NCI-H345 treated with DMSO at 0.1 percent for 48 hours (cell line): Measurements from ENCODE around the gene FAM187B.
"Not testable (repeated sequence)": the region's sequence is repeated elsewhere in the genome, so short reads cannot be mapped to it uniquely, and the experiment has no call there.

ENCODE experiments used
- DNase-seq: peaks from one replicate; lab custom pipeline; 2025; ENCODE audit not compliant: unreplicated experiment; lab: John Stamatoyannopoulos, UW

FAM187B gene

DNA sequence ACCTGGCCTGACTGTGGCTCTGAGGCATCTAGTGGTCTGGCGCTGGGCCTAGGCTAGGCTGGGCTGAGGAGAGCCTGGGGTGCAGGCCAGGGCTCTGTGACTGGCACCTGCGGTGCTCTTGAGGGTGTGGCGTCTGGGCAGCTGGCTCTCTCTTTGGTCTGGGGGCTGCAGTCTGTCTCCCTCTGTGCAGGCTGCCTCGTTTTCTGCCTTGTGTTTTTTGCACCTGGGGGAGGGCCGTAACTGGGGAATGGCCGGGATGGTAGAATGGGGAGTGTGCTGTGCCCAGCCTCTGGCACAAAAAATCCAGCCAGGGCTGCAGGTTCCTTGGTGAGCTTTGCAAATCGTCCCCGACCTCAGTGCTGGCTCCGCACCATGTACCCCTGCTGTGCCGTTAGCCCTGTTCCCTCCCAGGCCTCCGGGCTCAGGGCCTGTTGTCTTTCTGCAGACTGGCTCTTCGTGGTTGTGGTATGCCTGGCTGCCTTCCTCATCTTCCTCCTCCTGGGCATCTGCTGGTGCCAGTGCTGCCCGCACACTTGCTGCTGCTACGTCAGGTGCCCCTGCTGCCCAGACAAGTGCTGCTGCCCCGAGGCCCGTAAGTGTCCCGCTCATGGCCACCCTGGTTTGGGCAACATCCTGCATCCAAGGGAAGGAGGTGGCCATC is 33.7 kb upstream of the FAM187B start:
- no peak for DNase-seq

- DNase-seq: no peak
Observed at GRCh38 chr19:35261356-35262100, 33.0 kb upstream of the FAM187B start.

GRCh38 chr19:35260694-35261304 is 32.3 kb upstream of the FAM187B start:
- no peak for DNase-seq

DNA sequence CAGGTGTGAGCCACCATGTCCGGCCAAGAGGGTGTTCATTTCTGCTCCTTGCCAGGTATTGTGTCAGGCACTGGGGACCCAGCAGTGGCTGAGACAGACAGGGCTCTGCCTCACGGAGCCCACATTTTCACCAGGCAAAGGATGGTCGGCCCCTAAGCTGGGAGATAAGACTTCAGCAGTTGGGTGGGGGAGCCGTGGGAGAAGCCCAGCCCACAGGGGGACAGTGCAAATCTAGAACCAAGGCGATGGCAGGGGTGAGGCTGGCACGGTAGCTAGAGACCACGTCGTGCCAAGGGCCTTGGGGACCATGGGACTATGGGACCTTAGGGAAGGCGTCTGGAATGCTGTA is 28.5 kb upstream of the FAM187B start:
- DNase-seq: no peak

DNA sequence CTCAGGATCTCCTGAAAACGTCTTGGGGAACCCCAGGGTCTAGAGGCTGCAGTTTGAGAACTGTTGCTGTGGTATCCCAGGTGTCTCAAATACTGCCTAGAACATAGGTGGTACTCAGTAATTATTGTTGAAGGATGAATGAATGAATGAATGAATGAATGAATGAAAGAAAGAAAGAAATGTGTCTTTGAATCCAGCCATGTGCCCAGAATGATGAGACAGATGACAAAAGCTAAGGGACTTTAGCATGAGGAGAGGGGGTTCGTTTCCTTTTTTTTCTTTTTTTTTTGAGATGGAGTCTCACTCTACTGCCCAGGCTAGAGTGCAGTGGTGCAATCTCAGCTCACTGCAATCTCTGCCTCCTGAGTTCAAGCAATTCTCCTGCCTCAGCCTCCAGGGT is 28.0 kb upstream of the FAM187B start:
- no peak for DNase-seq

DNA sequence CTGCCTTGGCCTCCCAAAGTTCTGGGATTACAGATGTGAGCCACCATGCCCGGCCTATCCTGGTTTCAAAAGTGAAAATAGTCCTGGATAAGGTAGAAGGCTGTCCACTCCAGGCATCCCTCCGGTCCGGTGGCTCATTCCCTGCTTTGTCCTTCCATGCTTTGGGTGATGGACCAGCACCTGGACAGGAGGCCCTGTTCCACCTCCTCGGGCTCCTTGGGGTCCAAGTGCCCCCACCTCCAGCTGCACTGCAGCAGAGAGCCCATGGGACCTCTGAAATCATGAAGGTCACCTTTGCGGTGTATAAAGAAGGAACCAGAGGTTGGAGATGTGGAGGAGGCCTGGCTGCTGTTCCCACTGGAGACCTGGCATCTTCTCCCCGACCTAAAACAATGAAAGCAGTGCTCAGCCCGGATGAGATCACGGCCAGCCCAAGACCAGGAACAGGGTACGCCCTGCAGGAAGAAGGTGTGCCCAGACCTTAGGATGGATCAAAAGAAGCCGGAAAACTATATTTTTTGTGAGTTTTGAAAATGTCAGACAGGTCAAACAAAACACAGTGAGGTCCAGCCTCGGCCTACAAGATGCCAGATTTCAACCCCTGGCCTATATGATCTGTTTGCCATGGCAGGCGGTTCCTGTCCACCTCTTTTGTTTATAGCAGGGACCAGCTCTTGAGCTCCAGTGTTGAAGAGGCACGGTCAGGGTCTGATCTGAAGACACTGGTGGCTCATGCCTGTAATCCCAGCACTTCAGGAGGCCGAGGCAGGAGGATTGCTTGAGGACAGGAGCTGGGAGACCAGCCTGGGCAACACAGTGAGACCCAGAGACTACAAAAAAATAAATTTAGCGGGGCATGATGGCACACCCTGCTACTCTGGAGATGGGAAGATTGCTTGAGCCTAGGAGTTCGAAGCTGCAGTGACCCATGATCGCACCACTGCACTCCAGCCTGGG is 26.1 kb upstream of the FAM187B start:
- no peak for DNase-seq

GRCh38 chr19:35253316-35254286 is 25.1 kb upstream of the FAM187B start:
- peak; percentile 46 for DNase-seq

DNA sequence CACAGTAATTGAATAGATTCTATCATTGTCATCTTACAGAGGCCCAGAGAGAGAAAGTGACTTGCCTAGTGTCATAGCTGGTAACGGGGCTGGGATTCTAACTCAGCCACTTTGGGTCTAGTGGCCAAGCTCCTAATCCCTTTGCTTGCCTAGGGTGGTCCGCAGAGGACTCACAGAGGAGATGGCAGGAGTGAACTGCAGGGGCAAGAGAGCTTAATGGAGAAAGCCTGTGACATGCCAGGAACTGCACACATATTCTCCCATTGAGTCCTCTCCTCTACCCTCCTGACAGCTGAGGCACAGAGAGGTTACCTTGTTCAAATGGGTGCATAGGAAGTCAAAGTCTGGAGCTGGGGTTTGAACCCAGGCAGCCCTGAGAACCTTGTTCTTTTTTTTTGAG is 22.9 kb upstream of the FAM187B start:
- DNase-seq: no peak

- no peak for DNase-seq
Observed at GRCh38 chr19:35249848-35250711, 21.5 kb upstream of the FAM187B start.

DNA sequence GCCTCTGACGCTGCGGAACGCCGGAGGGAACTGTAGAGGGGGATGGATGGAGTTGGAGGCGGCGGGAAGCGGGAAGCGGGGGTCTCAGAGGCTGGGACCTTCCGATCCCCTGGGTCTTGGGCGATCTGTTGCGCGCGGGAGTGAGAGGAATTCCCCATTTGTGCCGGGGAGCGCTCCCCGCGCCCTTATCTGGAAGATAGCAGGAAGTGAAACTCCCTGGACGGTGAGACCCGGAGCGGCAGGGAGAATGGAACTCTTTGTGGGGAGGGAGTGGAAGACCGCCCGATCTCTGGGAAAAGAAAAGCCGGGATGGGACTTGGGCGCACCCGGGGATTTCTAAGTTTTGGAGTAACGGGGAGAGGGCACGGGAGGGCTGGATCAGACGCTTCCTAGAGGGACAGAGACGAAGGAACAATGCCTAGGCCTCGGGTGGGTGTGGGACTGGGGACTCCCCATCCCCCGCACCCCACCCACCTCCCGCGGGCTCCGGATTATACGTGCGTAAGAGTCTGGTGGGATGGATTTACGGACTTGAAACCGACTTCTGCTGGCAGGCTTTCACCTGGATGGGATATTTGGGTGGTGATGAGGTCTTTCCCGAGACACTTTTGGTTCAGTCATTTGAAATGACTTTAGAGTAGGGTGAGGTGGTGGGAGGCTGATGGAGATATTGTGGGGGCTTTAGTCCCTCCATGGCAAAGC is 20.8 kb upstream of the FAM187B start:
- DNase-seq: no peak

GRCh38 chr19:35248310-35249145 is 20.0 kb upstream of the FAM187B start, which contains the start of gene LSR:
LSR (plus strand) TSS chr19:35249002; CDS start chr19:35249023, 21 bp downstream.
- peak; percentile 99 for DNase-seq

DNA sequence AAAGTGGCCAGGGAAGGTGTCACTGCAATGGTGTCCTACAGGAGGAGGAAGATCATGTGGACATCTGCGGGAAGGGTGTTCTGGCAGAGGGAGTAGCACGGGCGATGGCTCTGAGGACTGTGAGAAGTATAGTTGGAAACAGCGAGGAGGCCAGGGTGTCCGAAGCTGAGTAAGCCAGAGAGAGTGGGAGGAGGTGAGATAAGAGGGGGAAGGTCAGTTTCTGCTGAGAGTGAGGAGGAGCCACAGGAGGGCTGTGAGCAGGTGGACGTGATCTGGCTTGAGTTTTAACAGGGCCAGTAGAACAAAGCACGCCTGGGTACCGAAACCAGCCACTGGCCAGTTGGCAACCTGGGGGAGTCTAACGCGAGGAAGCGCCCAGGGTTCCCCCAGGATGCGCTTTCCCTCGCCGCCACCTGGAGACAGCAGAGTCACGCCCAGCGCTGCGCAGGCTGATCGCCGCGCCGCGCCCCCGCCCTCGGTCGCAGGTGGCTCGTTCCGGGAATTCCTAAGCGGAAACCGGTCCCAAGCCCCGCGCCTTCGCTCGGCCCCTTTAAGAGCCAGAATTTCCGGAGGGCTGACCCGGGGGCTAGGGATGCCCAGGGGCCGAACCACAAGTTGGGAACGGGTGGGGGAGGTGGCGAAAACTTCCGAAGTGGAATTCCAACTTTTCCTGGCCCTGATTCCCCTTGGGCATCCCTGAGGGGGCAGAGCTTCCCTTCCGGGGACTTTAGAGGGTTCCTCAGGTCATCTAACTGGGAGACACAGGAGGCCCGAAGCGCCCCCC is 19.2 kb upstream of the FAM187B start:
- peak; percentile 97 for DNase-seq

GRCh38 chr19:35246466-35247092 is 18.0 kb upstream of the FAM187B start:
- no peak for DNase-seq

- no peak for DNase-seq
Observed at GRCh38 chr19:35241417-35241816, 12.9 kb upstream of the FAM187B start.

GRCh38 chr19:35240327-35240726 is 11.8 kb upstream of the FAM187B start:
- DNase-seq: no peak

GRCh38 chr19:35239597-35239996 is 11.1 kb upstream of the FAM187B start:
- DNase-seq: not testable (repeated sequence)
